ENCODE measurements around the gene LRPPRC.

The LRPPRC gene

DNA sequence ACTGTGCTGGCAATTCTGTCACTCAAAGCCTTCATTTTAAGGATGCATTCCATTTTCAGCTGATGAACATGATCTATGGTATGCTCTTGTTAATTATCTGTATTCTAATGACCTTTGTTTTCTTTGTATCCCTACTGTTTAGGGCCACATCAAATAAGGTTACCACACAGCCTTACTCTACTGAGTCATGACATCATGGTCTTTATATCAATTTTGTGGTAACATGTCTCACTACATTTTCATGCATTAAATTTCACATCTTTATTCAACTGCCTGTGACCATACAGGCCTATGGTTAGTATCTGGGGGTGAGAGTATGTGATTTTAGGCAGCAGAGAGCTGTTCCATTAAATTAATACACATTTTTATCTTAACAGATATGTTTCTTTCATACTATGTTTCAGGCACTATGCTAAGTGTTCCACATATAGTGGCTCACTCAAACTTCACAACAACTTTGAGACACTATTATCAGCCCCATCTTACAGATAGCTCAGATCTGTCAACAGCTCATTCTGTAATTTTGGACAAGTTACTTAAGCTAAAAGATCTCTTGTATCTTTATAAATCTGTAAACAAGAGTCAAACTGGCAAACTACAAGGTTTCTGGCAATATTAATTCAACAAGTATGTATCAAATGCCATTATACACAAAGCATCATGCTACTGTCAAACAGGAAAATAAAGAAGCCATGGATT, 18.0 kb downstream of the LRPPRC start:
- H3K36me3 ChIP-seq (ENCODE audit: control insufficient read depth, insufficient read depth, low read length): peaks cover 6% of the 10 kb centered on the region
- TF ChIP-seq, protein P1, sequence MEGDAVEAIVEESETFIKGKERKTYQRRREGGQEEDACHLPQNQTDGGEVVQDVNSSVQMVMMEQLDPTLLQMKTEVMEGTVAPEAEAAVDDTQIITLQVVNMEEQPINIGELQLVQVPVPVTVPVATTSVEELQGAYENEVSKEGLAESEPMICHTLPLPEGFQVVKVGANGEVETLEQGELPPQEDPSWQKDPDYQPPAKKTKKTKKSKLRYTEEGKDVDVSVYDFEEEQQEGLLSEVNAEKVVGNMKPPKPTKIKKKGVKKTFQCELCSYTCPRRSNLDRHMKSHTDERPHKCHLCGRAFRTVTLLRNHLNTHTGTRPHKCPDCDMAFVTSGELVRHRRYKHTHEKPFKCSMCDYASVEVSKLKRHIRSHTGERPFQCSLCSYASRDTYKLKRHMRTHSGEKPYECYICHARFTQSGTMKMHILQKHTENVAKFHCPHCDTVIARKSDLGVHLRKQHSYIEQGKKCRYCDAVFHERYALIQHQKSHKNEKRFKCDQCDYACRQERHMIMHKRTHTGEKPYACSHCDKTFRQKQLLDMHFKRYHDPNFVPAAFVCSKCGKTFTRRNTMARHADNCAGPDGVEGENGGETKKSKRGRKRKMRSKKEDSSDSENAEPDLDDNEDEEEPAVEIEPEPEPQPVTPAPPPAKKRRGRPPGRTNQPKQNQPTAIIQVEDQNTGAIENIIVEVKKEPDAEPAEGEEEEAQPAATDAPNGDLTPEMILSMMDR (IDR thresholded peaks at IDR 0.05; ENCODE audit: insufficient read depth, low read length, poor library complexity, severe bottlenecking): no peak
- no peak for DNase-seq (ENCODE audit: extremely low read depth, insufficient read length)
- H3K4me3 ChIP-seq (replicated peaks; ENCODE audit: low read depth, low read length): no peak overlapping the region
- H3K27me3 ChIP-seq (replicated peaks; ENCODE audit: control insufficient read depth, insufficient read depth, low read length): no peaks in the 10 kb centered on the region

DNA sequence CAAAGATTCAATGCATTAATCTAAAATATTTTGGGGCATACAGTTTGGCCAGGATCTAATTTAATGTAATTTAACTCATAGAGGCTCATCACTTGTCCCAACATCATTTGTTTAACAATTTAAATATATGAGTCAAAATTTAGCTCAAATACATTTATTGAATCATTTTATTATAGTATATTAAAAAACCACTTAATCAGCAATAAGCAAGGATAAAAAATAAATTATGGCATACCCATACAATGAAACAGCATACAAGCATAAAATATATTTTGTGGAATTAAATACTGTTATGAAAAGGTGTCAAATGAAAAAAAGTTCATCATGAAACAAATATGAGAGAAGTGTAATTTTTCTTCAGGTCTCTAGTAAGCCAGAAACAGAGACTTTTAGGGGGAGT, 34.9 kb downstream of the LRPPRC start:
- peaks cover 3% of the 10 kb centered on the region for H3K36me3 ChIP-seq (ENCODE audit: control insufficient read depth, insufficient read depth, low read length)
- no peak for DNase-seq (ENCODE audit: extremely low read depth, insufficient read length)
- H3K27me3 ChIP-seq (replicated peaks; ENCODE audit: control insufficient read depth, insufficient read depth, low read length): no peaks in the 10 kb centered on the region
- TF ChIP-seq, protein P1 (IDR thresholded peaks at IDR 0.05; ENCODE audit: insufficient read depth, low read length, poor library complexity, severe bottlenecking): no peak
- no peak overlapping the region for H3K4me3 ChIP-seq (replicated peaks; ENCODE audit: low read depth, low read length)

DNA sequence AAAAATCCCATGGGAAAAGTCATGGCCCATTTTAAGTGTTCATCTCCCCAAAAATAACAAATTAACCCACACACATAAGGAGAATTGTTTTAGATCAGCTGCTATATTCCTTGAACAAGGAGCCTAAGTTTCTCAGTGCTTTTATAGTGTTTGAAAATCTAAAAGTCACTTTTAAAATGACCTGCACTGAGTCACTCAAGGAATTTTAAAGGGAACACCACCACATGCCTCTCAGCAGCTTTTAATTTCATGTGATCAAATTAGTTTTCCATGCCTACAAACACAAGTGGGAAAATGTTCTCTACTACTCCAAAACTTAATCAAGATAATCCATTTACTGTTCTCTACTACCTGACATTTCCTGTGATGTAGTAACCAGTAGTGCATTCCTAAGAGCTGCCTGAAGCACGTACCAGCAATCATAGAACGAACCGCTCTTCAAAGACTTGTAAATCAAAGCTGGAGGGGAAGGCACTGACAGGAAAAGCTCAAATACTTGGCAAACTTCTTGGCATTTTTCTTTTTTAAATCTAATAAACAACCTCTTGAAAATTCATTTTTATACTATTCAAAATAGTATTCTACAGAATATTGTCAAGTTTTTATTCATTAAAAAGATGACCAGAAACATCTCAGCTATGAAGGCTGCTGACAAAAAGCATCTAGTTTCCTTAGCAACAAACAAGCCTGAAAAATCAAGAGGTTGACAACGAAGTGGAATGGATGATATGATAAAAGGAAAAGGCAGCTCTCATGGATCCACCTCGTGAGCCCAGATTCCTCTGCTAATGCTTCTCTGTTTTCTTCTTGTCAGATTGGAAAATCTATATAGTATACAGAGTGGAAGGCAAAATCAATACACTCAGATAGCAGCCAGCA, 37.2 kb downstream of the LRPPRC start:
- no peak for DNase-seq (ENCODE audit: extremely low read depth, insufficient read length)
- H3K36me3 ChIP-seq (ENCODE audit: control insufficient read depth, insufficient read depth, low read length): peaks cover 9% of the 10 kb centered on the region

DNA sequence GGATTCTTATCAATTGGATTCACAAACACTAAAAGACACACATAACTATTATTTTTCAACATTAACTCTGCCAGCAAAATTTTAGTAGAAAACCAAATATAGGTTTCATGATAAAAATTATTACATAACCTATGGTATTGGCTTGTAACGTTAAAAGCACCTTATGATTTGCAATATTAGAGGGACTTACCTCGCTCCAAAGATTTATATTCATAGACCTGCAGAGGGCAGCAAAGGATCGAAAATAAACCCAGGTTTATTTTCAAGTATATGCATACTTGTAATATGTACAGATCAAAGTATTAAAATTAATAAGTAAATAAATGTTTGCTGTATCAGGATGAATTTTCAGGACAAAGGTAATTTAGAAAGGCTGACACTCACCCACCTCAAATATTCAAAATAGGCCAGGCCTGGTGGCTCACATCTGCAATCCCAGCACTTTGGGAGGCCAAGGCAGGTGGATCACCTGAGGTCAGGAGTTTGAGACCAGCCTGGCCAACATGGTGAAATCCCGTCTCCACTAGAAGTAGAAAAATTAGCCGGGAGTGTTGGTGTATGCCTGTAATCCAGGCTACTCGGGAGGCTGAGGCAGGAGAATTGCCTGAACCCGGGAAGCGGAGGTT, 45.3 kb downstream of the LRPPRC start:
- DNase-seq (ENCODE audit: extremely low read depth, insufficient read length): no peak
- TF ChIP-seq, protein P1 (IDR thresholded peaks at IDR 0.05; ENCODE audit: insufficient read depth, low read length, poor library complexity, severe bottlenecking): peak; percentile 43
- no peak overlapping the region for H3K4me3 ChIP-seq (replicated peaks; ENCODE audit: low read depth, low read length)
- peaks cover 6% of the 10 kb centered on the region for H3K36me3 ChIP-seq (ENCODE audit: control insufficient read depth, insufficient read depth, low read length)
- H3K27me3 ChIP-seq (replicated peaks; ENCODE audit: control insufficient read depth, insufficient read depth, low read length): no peaks in the 10 kb centered on the region

More for the DNA sequence above, 37.2 kb downstream of the LRPPRC start:
- Histone ChIP-seq H3K27me3 (replicated peaks; ENCODE audit: control insufficient read depth, insufficient read depth, low read length) (no peaks in the 10 kb centered on the region), H3K4me3 (replicated peaks; ENCODE audit: low read depth, low read length) (no peak overlapping the region)
- TF ChIP-seq, protein P1 (IDR thresholded peaks at IDR 0.05; ENCODE audit: insufficient read depth, low read length, poor library complexity, severe bottlenecking): no peak

DNA sequence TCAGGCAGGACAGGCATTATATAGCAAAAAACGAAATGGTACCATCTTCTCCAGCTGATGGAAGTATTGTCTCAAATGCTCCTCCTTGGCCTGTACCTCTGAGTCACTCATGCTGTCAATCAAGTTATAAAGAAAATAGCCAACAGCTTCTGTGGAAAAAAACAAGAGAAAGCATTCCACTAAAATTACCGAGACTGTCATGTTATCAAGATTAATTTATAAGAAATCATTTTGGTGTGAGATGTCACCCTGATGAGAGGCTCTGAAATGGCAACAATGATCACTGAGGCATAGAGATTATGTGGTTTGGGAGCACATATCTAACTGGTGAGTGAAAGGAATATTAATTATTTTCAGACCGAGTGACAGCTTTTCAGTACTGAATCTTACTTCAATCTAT, 47.4 kb downstream of the LRPPRC start:
- Histone ChIP-seq H3K4me3 (replicated peaks; ENCODE audit: low read depth, low read length) (no peak overlapping the region), H3K36me3 (ENCODE audit: control insufficient read depth, insufficient read depth, low read length) (peaks cover 15% of the 10 kb centered on the region), H3K27me3 (replicated peaks; ENCODE audit: control insufficient read depth, insufficient read depth, low read length) (no peaks in the 10 kb centered on the region)
- TF ChIP-seq, protein P1 (IDR thresholded peaks at IDR 0.05; ENCODE audit: insufficient read depth, low read length, poor library complexity, severe bottlenecking): no peak
- no peak for DNase-seq (ENCODE audit: extremely low read depth, insufficient read length)

Data from GM06990 (cell line).